ENCODE data around the gene DOCK10. TPM values are rescaled to one million over a fixed set of nuclear protein-coding genes. Genes with fewer than 3 reads are reported as not detected.

Gene DOCK10
- total and polyA plus RNA-seq, 9 of the 15 experiments (the other 6 are each of a cell fraction or from before 2014, with no cell fraction given), result 0.01 to 0.87 (median 0.18) TPM

GRCh38 chr2:224776795-224777558 lies 265.3 kb downstream of the DOCK10 start (continued):
- TF ChIP-seq, protein P1, sequence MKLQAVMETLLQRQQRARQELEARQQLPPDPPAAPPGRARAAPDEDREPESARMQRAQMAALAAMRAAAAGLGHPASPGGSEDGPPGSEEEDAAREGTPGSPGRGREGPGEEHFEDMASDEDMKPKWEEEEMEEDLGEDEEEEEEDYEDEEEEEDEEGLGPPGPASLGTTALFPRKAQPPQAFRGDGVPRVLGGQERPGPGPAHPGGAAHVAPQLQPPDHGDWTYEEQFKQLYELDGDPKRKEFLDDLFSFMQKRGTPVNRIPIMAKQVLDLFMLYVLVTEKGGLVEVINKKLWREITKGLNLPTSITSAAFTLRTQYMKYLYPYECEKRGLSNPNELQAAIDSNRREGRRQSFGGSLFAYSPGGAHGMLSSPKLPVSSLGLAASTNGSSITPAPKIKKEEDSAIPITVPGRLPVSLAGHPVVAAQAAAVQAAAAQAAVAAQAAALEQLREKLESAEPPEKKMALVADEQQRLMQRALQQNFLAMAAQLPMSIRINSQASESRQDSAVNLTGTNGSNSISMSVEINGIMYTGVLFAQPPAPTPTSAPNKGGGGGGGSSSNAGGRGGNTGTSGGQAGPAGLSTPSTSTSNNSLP (IDR thresholded peaks at IDR 0.05; ENCODE audit: borderline replicate concordance, low read depth, low read length), result no peak
- TF ChIP-seq POLR2AphosphoS5 (IDR thresholded peaks at IDR 0.05; ENCODE audit: control insufficient read depth, insufficient read depth, low read depth, low read length) (no peak), TSC22D4 (tag; IDR thresholded peaks at IDR 0.05) (no peak), FOXA3 (CRISPR knock-in tag; conservative IDR thresholded peaks at IDR 0.05 in 1 of 2, IDR thresholded peaks at IDR 0.05 in 1 of 2) (no peak)

DNA sequence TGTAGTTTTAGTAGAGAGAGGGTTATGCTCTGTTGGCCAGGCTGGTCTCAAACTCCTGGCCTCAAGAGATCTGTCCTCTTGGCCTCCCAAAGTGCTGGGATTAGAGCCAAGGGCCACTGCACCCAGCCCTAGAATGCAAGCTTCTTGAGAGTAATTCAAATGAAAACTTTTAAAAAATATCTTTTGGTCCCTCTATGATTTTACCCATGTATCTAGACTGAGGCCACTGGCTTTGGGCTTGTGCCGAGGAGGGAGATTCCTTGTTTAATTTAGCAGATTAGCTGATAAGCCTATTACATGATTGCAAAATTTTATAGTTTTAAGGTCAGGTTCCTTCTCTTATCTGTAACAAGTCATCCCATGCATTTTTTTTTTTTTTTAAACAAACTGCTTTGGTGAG lies 266.6 kb downstream of the DOCK10 start:
- BruUV-seq (replicated peaks), result no TSS peak
- no peaks in the 10 kb centered on the region for H3K27me3 ChIP-seq (ENCODE audit: control insufficient read depth in 2 of 2, insufficient read depth in 2 of 2, low read length in 2 of 2)
- H3K9me3 ChIP-seq (replicated peaks; ENCODE audit: control insufficient read depth, insufficient read depth, low read depth, low read length), result no peaks in the 10 kb centered on the region
- DNase-seq (ENCODE audit: extremely low read depth in 1 of 4, low spot score in 3 of 4) (no peak), FAIRE-seq (no peak), ATAC-seq (no peak)
- 0% methylated on average over 1 of the region's 1 CpG for WGBS (ENCODE audit: insufficient coverage, low coverage, missing lambda C conversion rate)
- in situ Hi-C loops (cut with MboI), result loop anchor here (10.0 kb wide), 1 partner anchor 421 kb away; no protein-coding TSS in a partner anchor
- no peak overlapping the region for H3K9ac ChIP-seq (ENCODE audit: insufficient read depth in 1 of 2, low read depth in 2 of 2, low read length in 2 of 2)
- ChIA-PET CTCF (ENCODE audit: low intra/inter-chr PET ratio) (no interaction called here), POLR2A (interaction anchor here (0.8 kb wide), 1 partner anchor 20 kb away, joined by 3 read pairs; no protein-coding TSS in a partner anchor)
- H3K27ac ChIP-seq (ENCODE audit: extremely low read depth, low read depth, low read length), result no peak overlapping the region
- H3K36me3 ChIP-seq (ENCODE audit: control insufficient read depth, insufficient read depth, low read length), result no peaks in the 10 kb centered on the region
- H3K4me3 ChIP-seq, result no peak overlapping the region
- H4K20me1 ChIP-seq (replicated peaks; ENCODE audit: control insufficient read depth, insufficient read depth, low read length), result no peaks in the 10 kb centered on the region
- H3K79me2 ChIP-seq (ENCODE audit: control insufficient read depth, insufficient read depth, low read length), result no peaks in the 10 kb centered on the region
- no peaks in the 10 kb centered on the region for H3K9me1 ChIP-seq (ENCODE audit: control insufficient read depth, insufficient read depth, low read length)
- H3K4me1 ChIP-seq (replicated peaks in 1 of 2; ENCODE audit: control insufficient read depth in 2 of 2, insufficient read depth in 2 of 2, low read length in 2 of 2), result no peaks in the 10 kb centered on the region
- intact Hi-C loops (cut with micrococcal nuclease), result loop anchor here (5.0 kb wide), 2 partner anchors 128 to 803 kb away; no protein-coding TSS in a partner anchor
- H2AFZ ChIP-seq (ENCODE audit: low read depth, low read length), result no peak overlapping the region
- H3K4me2 ChIP-seq (ENCODE audit: insufficient read depth, low read length), result no peak overlapping the region
- no peak for TF ChIP-seq TRIM25 (IDR thresholded peaks at IDR 0.05; ENCODE audit: borderline replicate concordance)
- TF ChIP-seq CBFA2T3 (IDR thresholded peaks at IDR 0.05), result no peak
- no peak for TF ChIP-seq SRSF1 (IDR thresholded peaks at IDR 0.05; ENCODE audit: low read depth, low read length)
- no peak for TF ChIP-seq PHF21A (IDR thresholded peaks at IDR 0.05; ENCODE audit: borderline replicate concordance, low read depth)
- TF ChIP-seq, protein P2, sequence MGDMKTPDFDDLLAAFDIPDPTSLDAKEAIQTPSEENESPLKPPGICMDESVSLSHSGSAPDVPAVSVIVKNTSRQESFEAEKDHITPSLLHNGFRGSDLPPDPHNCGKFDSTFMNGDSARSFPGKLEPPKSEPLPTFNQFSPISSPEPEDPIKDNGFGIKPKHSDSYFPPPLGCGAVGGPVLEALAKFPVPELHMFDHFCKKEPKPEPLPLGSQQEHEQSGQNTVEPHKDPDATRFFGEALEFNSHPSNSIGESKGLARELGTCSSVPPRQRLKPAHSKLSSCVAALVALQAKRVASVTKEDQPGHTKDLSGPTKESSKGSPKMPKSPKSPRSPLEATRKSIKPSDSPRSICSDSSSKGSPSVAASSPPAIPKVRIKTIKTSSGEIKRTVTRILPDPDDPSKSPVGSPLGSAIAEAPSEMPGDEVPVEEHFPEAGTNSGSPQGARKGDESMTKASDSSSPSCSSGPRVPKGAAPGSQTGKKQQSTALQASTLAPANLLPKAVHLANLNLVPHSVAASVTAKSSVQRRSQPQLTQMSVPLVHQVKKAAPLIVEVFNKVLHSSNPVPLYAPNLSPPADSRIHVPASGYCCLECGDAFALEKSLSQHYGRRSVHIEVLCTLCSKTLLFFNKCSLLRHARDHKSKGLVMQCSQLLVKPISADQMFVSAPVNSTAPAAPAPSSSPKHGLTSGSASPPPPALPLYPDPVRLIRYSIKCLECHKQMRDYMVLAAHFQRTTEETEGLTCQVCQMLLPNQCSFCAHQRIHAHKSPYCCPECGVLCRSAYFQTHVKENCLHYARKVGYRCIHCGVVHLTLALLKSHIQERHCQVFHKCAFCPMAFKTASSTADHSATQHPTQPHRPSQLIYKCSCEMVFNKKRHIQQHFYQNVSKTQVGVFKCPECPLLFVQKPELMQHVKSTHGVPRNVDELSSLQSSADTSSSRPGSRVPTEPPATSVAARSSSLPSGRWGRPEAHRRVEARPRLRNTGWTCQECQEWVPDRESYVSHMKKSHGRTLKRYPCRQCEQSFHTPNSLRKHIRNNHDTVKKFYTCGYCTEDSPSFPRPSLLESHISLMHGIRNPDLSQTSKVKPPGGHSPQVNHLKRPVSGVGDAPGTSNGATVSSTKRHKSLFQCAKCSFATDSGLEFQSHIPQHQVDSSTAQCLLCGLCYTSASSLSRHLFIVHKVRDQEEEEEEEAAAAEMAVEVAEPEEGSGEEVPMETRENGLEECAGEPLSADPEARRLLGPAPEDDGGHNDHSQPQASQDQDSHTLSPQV (IDR thresholded peaks at IDR 0.05), result no peak
- TF ChIP-seq ZNF785 (CRISPR knock-in tag; IDR thresholded peaks at IDR 0.05), result no peak
- no peak for TF ChIP-seq CAMTA2 (CRISPR knock-in tag; conservative IDR thresholded peaks at IDR 0.05)
- no peak for TF ChIP-seq CREBBP (IDR thresholded peaks at IDR 0.05; ENCODE audit: low read depth, low read length)
- no peak for TF ChIP-seq FOXA1 (IDR thresholded peaks at IDR 0.05; ENCODE audit: borderline replicate concordance)

Measured in K562 (cell line).